GM19099 (cell line): Measurements from ENCODE around the gene FKBP5.

Experiments
- POLR2A ChIP-seq: IDR thresholded peaks from 3 replicates; pipeline ENCODE4 v1.6.1; 2011; ENCODE audit warnings: low read depth; ENCODE audit not compliant: insufficient read length; ENCODE audit errors: extremely low read depth

The FKBP5 gene

DNA sequence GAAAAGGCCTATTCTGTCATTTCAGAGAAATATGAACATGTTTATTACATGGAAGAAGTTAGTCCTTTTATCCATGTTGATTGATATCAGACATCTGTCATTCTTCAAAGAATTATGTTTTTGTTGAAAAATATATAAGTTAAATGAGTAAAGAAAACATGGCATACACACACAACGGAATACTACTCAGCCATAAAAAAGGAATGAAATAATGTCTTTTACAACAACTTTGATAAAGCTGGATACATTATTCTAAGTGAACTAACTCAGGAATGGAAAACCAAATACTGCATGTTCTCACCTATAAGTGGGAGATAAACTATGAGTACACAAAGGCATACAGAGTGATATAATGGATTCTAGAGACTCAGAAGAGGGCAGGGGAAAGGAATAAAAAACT is 9.3 kb downstream of the FKBP5 start:
- TF ChIP-seq POLR2A, result no peak

DNA sequence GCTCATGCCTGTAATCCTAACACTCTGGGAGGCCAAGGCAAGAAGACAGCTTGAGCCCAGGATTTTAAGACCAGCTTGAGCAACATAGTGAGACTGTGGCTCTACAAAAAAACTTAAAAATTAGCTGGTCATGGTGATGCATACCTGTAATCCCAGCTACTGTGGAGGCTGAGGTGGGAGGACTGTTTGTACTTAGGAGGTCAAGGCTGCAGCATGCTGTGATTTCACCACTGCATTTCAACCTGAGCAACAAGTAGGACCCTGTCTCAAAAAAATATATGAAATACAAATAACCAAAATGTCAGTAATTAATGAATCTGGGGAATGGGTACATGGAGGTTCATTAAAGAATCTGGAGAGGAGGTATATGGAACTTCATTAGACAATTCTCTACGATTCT is 9.9 kb downstream of the FKBP5 start:
- no peak for TF ChIP-seq POLR2A

DNA sequence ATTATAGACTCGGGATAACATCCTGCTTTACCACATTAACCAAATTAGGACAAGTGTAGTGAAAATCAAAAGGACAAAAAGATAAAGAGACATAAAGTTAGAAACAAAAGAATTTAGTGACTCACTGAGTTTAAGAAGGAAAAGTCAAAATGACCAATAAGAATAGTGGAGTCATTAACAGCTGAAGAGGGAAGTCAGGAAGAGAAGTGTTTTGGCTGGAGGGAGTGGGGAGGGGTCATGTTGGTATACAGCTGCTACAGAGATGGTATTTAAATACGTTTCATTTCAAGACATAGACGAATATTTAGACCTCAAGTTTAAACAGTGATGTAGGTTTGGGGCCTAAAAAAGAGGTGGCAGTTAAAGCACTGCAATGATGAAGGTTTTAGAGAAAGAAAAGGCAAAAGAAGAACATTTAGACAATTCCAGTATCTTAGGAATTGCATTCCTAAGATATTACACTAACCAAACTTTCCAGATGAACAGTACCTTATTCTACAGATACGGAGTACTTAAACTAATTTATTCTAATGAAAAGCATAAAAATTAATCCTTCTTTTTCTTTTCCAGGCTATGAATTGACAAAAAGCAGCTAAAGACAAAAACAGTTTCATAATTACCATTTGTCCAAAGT is 10.6 kb downstream of the FKBP5 start:
- no peak for TF ChIP-seq POLR2A

DNA sequence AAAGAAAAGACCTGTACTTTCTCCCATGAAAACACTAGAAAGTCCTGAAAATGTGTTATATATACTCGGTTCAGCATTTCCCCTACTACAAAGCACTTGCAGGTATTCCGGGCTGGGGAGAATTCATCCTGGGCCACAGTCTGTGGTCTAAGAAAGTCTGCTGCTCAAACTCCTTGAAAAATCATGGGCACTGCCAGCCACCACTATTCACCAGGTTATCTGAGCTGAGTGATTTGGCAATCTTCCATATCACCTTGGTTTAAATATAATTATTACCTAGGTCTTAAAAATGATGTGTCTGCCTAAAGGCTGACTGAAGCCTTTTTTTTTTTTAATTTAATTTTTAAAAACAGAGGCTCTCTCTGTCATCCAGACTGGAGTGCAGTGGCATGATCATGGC is 11.3 kb downstream of the FKBP5 start:
- no peak for TF ChIP-seq POLR2A

DNA sequence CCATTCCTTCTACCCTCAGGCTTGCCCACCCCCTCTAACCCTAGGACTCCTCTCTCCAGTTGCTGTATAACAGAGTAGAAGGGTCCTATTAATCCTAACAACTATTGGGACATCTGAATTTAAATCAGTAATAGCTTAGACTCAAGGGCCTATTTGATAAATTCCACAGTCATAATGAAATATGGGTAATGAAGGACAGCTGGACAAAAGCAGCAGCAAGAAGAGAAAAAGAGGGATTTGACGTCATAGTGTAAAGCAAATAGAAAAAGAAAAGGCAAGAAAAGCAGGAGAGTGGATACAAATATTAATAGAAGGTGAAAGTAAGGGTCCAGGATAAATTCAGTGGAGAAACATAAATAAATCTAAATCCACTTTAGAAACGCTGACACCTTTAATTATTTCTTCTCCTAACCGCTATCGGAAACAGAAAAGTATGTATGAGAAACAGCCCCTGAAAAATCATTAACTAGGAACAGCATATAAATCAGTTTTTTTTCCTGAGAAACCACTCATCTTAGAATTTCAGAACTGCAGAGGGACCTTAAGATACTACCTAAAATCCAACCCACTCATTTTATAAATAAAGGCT is 12.8 kb downstream of the FKBP5 start:
- no peak for TF ChIP-seq POLR2A

DNA sequence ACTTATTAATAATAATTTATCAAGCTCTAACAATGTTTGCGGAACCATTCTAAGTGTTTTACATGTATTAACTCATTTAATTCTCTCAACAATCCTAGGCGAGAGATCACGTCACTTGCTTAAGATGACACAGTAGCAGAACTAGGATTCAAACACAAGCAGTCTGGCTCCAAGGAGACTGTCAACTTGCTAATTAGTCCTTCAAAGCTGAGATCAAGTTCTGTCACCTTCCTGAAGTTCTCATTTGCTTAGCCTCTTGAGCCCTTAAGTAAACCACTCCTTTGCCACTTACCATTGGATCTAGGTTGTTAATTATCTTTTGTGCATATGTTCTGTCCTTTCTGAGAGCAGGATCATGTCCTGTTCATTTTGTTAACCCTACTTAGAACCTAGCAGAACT is 14.1 kb downstream of the FKBP5 start:
- no peak for TF ChIP-seq POLR2A

DNA sequence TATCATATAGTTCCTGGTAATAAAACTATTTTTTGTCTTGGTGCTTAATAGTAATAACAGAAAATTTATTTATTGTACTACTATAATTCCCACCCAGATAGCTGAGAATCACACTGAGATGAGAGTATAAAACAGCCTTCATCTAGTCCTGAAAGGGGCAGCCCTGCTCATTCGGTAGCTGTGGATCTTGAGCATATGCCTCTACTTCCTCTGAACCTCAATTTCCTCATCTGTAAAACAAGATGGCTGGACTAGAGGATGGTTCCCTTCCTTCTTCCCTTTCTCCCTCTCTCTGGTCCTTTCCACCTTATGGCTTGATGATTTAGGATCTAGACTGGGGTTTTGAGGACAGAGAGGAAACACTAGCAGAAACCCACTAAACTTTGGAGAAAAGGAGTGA is 15.0 kb downstream of the FKBP5 start:
- no peak for TF ChIP-seq POLR2A

DNA sequence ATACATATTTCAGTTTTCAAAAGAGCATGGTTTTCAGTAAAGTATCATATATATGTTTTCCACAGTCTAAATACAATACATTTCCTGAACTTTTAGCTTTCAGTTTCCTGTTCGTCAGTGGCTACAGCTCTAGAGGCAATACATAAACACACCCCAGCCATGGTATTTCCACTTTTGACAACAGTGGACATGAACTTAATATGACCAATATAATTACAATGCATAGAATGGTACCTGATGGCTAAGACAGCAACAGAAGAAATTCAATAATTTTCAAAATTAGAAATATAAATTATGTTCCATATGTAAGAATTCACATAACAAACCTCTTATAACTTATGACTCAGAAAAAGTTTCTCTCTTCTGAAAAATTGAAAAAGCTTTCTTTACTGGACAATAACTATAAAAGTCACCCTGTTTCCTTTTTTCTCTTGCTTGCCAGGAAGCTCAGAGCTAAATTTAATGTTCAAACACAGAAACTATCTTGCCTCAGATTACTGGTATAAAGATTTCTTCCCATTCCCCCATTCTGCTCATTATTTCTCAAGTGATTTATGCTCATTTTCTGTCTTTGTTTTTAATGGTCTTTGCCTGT is 19.2 kb downstream of the FKBP5 start:
- no peak for TF ChIP-seq POLR2A

DNA sequence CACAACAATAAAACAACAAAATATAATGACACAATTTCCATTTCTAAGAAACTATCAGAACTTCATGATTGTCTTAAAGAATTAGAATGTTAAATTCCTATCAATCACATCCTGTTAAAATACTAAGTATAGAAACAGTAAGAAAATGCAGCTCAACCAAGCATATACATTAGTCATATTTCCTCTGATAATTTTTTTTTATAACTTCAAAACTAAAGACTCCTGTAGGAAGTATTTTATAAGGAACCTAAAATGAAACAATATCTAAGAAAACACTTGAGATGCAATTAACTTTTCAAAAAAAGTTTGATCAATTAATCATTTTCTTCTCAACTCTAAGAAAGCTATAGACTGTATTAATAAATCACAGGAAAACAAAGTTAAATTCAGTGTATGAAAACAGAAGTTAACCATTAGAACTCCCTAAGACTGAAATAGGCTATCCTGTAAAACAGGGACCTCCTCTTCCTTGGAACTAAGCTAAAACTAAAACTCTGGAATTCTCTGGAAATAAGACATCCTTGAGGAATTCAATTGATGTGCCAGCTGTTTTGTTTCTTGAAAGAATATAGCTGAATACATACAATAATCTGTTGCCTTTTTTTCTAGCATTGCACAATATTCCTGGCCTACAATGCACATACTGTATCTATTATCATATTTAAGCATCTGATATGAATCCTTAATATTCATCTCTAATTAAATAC is 19.8 kb downstream of the FKBP5 start:
- TF ChIP-seq POLR2A, result no peak

DNA sequence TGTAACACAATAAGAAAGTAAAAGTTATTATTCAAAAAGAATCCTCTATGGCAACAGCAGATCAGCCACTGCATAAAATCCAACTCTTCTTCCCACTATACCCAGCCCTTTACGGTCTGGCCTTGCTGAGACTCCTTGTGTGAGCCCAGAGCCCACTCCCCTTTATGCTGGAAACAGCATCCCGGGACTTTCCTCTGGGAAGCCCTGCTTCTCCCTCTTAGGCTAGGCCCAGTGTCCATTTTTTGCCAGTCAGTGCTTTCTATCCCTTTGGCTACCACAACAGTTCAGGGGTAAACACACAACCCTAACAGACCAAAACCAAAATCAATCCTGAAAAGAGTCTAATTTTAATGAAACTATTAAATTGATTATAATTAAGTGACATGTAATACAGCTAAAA is 20.6 kb downstream of the FKBP5 start:
- TF ChIP-seq POLR2A, result no peak

DNA sequence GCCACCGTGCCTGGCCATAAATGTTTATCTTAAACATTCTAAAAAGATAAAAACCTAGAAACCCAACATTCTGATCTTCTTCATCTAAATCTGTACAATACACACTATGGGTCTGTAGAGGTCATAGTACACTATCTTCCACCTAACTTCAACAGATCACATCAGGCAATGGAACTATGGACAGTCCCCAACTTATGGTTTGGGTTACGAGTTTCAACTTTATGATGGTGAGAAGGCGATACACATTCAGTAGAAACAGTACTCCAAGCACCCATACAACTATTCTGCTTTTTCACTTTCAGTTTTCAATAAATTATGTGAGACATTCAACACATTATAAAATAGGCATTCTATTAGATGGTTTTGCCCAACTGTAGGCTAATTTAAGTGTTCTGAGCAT is 23.1 kb downstream of the FKBP5 start:
- TF ChIP-seq POLR2A, result no peak

DNA sequence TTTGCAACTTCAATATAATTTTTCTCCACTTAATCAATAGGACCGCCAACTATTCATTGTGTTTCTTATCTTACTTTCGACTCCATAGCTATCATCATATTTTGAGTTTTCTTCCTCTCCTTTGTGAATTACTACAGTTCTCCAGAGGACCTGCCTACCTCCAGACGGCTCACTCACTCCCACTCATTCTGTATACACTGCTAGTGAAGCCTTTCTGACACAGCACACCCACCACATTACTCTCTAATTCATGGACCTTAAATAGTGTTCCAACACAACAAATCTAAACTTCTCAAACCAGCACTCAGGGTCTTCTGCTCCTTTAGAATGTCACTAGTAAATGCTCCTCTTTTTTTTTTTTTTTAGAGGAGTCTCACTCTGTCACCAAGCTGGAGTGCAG is 23.8 kb downstream of the FKBP5 start:
- TF ChIP-seq POLR2A, result no peak

DNA sequence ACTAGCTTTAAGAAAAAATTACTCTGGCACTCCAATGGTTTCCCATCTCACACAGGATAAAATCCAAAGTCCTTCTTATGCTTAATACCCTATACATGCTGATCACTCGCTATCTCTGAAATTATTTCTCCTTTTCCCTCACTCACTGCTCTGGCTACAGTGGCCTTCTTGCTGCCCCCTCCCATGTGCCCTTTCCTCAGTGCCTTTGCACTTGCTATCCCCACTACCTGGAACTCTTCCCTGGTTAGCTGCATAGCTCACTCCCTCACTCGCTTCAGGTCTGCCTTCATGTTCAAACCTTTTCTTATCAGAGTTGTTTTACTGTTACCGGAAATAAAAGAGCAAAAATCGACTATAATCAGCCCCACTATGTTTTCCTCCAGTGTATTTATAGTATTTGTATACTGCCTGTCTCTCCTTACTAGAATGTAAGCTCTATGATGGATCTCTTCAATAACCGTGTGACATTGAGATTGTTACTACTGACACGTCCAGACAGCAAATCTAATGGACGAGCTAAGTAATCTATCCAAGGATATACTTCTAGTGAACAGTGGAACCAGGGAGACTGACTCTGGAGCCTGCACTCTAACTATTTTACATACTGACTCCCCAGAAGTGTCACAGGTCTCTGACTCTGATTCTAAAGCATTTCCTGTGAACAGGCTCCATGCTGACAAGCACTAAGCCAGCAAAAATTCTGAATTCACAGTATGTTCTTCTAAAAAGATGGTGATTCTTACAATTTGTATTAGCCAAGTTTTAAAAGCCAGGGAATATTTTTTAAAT is 25.1 kb downstream of the FKBP5 start:
- no peak for TF ChIP-seq POLR2A

DNA sequence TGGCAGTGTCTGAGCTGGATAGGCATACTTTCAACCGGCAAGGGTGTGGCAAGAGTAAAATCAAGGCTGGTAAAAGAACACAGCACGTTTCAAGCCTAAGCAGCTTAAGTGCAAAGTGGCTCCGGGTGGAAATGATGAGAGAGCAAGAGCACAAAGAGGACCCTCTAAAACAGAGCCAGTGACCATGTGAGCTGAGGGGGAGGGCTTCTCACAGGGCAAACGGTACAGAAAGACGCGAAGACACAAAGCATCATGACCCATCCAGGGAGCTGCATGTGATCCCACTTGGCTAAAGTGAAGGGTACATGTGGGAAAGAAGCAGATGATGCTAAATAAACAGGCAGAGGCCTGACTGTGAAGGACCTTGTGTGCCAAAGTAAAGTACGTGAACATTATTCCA is 25.7 kb downstream of the FKBP5 start:
- no peak for TF ChIP-seq POLR2A

DNA sequence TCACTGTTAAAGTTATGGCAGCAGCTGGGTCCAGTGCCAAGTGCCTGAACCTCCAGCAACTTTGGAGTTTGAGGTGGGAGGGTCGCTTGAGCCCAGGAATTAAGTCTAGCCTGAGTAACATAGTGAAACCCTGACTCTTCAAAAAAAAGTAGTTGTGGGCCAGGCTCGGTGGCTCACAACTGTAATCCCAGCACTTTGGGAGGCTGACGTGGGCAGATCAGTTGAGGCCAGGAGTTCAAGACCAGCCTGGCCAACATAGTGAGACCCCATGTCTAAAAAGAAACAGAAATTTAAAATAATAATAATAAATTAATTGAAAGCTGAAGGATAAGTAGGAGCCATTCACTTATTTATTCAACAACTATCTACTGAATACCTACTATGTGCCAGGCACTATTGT is 33.8 kb downstream of the FKBP5 start:
- TF ChIP-seq POLR2A, result no peak
